DOHH2 (cell line): ENCODE data around the gene EEF2.
A peak's percentile ranks its signal among the peaks of the same experiment; 100 is the strongest.

Source experiments
- H3F3A ChIP-seq: fragments of 200-600 bp; sonication (generic), shearing (Covaris generic); 2 replicates; pipeline ENCODE4 v1.6.0; 2016; ENCODE audit warnings: antibody characterized with exemption, mild to moderate bottlenecking; ENCODE audit not compliant: control insufficient read depth, insufficient read depth
- H3K27ac ChIP-seq: fragments of 200-600 bp; sonication (generic); 2 replicates; pipeline ENCODE4 v1.5.1; 2014; ENCODE audit warnings: low read depth, mild to moderate bottlenecking, low read length, moderate library complexity
- H3K27me3 ChIP-seq: fragments of 200-600 bp; sonication (generic); 2 replicates; pipeline ENCODE4 v1.6.1; 2014; ENCODE audit warnings: mild to moderate bottlenecking, low read length, mixed read lengths; ENCODE audit not compliant: control insufficient read depth
- H3K36me3 ChIP-seq: fragments of 200-600 bp; sonication (generic); 2 replicates; pipeline ENCODE4 v1.6.1; 2014; ENCODE audit warnings: mild to moderate bottlenecking, low read length, moderate library complexity, mixed read lengths; ENCODE audit not compliant: control insufficient read depth
- H3K4me1 ChIP-seq: fragments of 200-600 bp; sonication (generic); 2 replicates; pipeline ENCODE4 v1.6.1; 2014; ENCODE audit warnings: mild to moderate bottlenecking, low read length, mixed read lengths; ENCODE audit not compliant: control insufficient read depth
- H3K4me2 ChIP-seq: fragments of 200-600 bp; sonication (generic); 2 replicates; pipeline ENCODE4 v1.6.0; 2014; ENCODE audit warnings: mild to moderate bottlenecking, low read length, moderate library complexity
- H3K4me3 ChIP-seq: fragments of 200-600 bp; sonication (generic); 2 replicates; pipeline ENCODE4 v1.5.1; 2014; ENCODE audit warnings: mild to moderate bottlenecking, low read length, mixed read lengths
- H3K79me2 ChIP-seq: fragments of 200-600 bp; sonication (generic); 2 replicates; pipeline ENCODE4 v1.6.1; 2014; ENCODE audit warnings: mild to moderate bottlenecking, low read length, mixed read lengths; ENCODE audit not compliant: control insufficient read depth
- H3K9me2 ChIP-seq: fragments of 200-600 bp; sonication (generic); replicated peaks from 2 replicates; pipeline ENCODE4 v1.6.1; 2014; ENCODE audit warnings: mild to moderate bottlenecking, low read length, mixed read lengths; ENCODE audit not compliant: control insufficient read depth
- H3K9me3 ChIP-seq: fragments of 200-600 bp; sonication (generic); 2 replicates; pipeline ENCODE4 v1.6.1; 2014; ENCODE audit warnings: antibody characterized with exemption, low read length, mixed read lengths; ENCODE audit not compliant: control insufficient read depth, insufficient read depth
- H4K20me1 ChIP-seq: fragments of 200-600 bp; sonication (generic); 2 replicates; pipeline ENCODE4 v1.6.0; 2014; ENCODE audit warnings: low read depth, mild to moderate bottlenecking, antibody characterized with exemption, low read length, moderate library complexity; ENCODE audit not compliant: control insufficient read depth, insufficient read depth
- CTCF ChIP-seq: fragments of 200-600 bp; sonication (generic); IDR thresholded peaks from one replicate; pipeline ENCODE4 v1.5.1; 2014; ENCODE audit warnings: antibody characterized with exemption, mild to moderate bottlenecking, low read depth, low read length; ENCODE audit not compliant: poor library complexity, severe bottlenecking
- EZH2phosphoT487 ChIP-seq: fragments of 200-600 bp; sonication (generic); IDR thresholded peaks from 2 replicates; pipeline ENCODE4 v1.6.1; 2017; ENCODE audit warnings: borderline replicate concordance, mild to moderate bottlenecking, antibody characterized with exemption, low read length, moderate library complexity, mixed read lengths

Gene EEF2

GRCh38 chr19:3986260-3987041, 1.2 kb upstream of the EEF2 start:
- peak overlapping the region; percentile 89 for H3K27ac ChIP-seq
- H3K27me3 ChIP-seq = no peaks in the 10 kb centered on the region
- H3F3A ChIP-seq = peaks cover 56% of the 10 kb centered on the region
- peak overlapping the region; percentile 95 for H3K4me2 ChIP-seq
- peak; percentile 78 for TF ChIP-seq CTCF
- no peak for TF ChIP-seq EZH2phosphoT487
- no peaks in the 10 kb centered on the region for H3K9me2 ChIP-seq
- H3K79me2 ChIP-seq = peaks cover 39% of the 10 kb centered on the region
- peaks cover 67% of the 10 kb centered on the region for H3K4me1 ChIP-seq
- no peaks in the 10 kb centered on the region for H3K9me3 ChIP-seq
- H3K4me3 ChIP-seq = peak overlapping the region; percentile 99
- peaks cover 35% of the 10 kb centered on the region for H4K20me1 ChIP-seq
- peaks cover 38% of the 10 kb centered on the region for H3K36me3 ChIP-seq

- peaks cover 62% of the 10 kb centered on the region for H3F3A ChIP-seq
- no peaks in the 10 kb centered on the region for H3K9me3 ChIP-seq
- H3K79me2 ChIP-seq = peaks cover 46% of the 10 kb centered on the region
- no peak for TF ChIP-seq CTCF
- H3K27me3 ChIP-seq = no peaks in the 10 kb centered on the region
- peaks cover 69% of the 10 kb centered on the region for H3K4me1 ChIP-seq
- H3K36me3 ChIP-seq = peaks cover 45% of the 10 kb centered on the region
- H3K4me2 ChIP-seq = peak overlapping the region; percentile 95
- no peaks in the 10 kb centered on the region for H3K9me2 ChIP-seq
- peaks cover 41% of the 10 kb centered on the region for H4K20me1 ChIP-seq
- peak overlapping the region; percentile 89 for H3K27ac ChIP-seq
- peak overlapping the region; percentile 99 for H3K4me3 ChIP-seq
Measured at GRCh38 chr19:3985643-3986259, 488 bp upstream of the EEF2 start.

GRCh38 chr19:3984584-3984907, 717 bp downstream of the EEF2 start:
- peaks cover 49% of the 10 kb centered on the region for H4K20me1 ChIP-seq
- peaks cover 58% of the 10 kb centered on the region for H3K79me2 ChIP-seq
- TF ChIP-seq EZH2phosphoT487 = no peak
- no peak for TF ChIP-seq CTCF
- H3K4me1 ChIP-seq = peaks cover 62% of the 10 kb centered on the region
- H3K27me3 ChIP-seq = no peaks in the 10 kb centered on the region
- no peaks in the 10 kb centered on the region for H3K9me3 ChIP-seq
- peak overlapping the region; percentile 99 for H3K4me3 ChIP-seq
- H3K36me3 ChIP-seq = peaks cover 57% of the 10 kb centered on the region
- peak overlapping the region; percentile 95 for H3K4me2 ChIP-seq
- H3F3A ChIP-seq = peaks cover 65% of the 10 kb centered on the region
- no peaks in the 10 kb centered on the region for H3K9me2 ChIP-seq
- H3K27ac ChIP-seq = peak overlapping the region; percentile 89
